Right lobe of liver (tissue), 4 donors: ENCODE results near the gene RCBTB1.

Experiments
- CTCF ChIP-seq, 4 donors: fragments of 200-600 bp in 3 of 4; fragments of 450-650 bp in 1 of 4; IDR thresholded peaks; one replicate each; pipeline versions ENCODE4 v1.5.1 to v1.8.0; 2016 to 2022; ENCODE audit warnings: antibody characterized with exemption in 4 of 4, mild to moderate bottlenecking in 2 of 4
- POLR2A ChIP-seq: fragments of 450-650 bp; IDR thresholded peaks from one replicate; pipeline ENCODE4 v1.6.1; 2017; ENCODE audit warnings: antibody characterized with exemption, mild to moderate bottlenecking
- donor health status: DM: no; HTN: no; CAD: no.
- donor health status: DM: no; HTN: no; CAD: no.
- donor health status: DM: no; HTN: yes; CAD: no.

- TF ChIP-seq POLR2A, result no peak
- no peak for TF ChIP-seq CTCF (IDR thresholded peaks at IDR 0.05)
These were observed 11.8 kb upstream of the RCBTB1 start for GRCh38 chr13:49597043-49597641.
